Transverse colon (tissue), 4 donors: ENCODE results near the gene ADCY2. TPM values are rescaled to one million over a fixed set of nuclear protein-coding genes. Genes with fewer than 3 reads are reported as not detected.

Experiments
- DNase-seq: peaks from one replicate; pipeline ENCODE4 v3.0.0-alpha.2; 2019
- H3K27ac ChIP-seq, 4 donors: fragments of 200-600 bp; sonication (generic); 2 replicates each; pipeline ENCODE4 v1.5.1; 2016 to 2018; ENCODE audit warnings: inconsistent platforms in 4 of 4
- H3K27me3 ChIP-seq: fragments of 200-600 bp; sonication (generic); 2 replicates; pipeline ENCODE4 v1.5.1; 2017; ENCODE audit warnings: inconsistent platforms
- H3K36me3 ChIP-seq, 4 donors: fragments of 200-600 bp; sonication (generic); 2 replicates each; pipeline ENCODE4 v1.5.1; 2017 to 2019; ENCODE audit warnings: inconsistent platforms in 4 of 4
- H3K4me1 ChIP-seq, 4 donors: fragments of 200-600 bp; sonication (generic); 2 replicates each; pipeline ENCODE4 v1.5.1; 2017 to 2020; ENCODE audit warnings: inconsistent platforms in 4 of 4
- H3K4me3 ChIP-seq, 4 donors: fragments of 200-600 bp; sonication (generic); 1 replicate in 1 of 4; 2 replicates in 3 of 4; pipeline versions ENCODE4 v1.5.1 to v1.6.1; 2017 to 2019; ENCODE audit warnings: inconsistent platforms in 4 of 4
- H3K9me3 ChIP-seq, 2 donors: fragments of 200-600 bp; sonication (generic); 2 replicates each; pipeline ENCODE4 v1.5.1; 2017 to 2019; ENCODE audit warnings: inconsistent platforms in 2 of 2
- EP300 ChIP-seq: sonication (generic); formaldehyde crosslinking; IDR thresholded peaks from one replicate; pipeline ENCODE4 v1.6.1; 2017; ENCODE audit warnings: antibody characterized with exemption, low read depth
- POLR2A ChIP-seq: fragments of 450-650 bp; IDR thresholded peaks from one replicate; pipeline ENCODE4 v1.6.1; 2016; ENCODE audit warnings: antibody characterized with exemption, mild to moderate bottlenecking, moderate library complexity
- POLR2AphosphoS5 ChIP-seq, 3 donors: sonication (generic); formaldehyde crosslinking; IDR thresholded peaks; one replicate each; pipeline ENCODE4 v1.6.1; 2016; ENCODE audit warnings: antibody characterized with exemption in 3 of 3
- WGBS, 2 donors: methylation state at CpG; one replicate each; pipeline ENCODE4 v1.1.5; 2018; ENCODE audit warnings: low coverage in 1 of 2; 5-methylcytosine and 5-hydroxymethylcytosine counted together
- in situ Hi-C, 4 donors: fragments of 200-750 bp; cut with MboI; loops; one replicate each; pipeline versions ENCODE4 v1.15.0 to v1.15.1; 2017; ENCODE audit warnings: low sequenced_read_pairs in 3 of 4, low pct_ligation_motif_present in 1 of 4, low pct_unique_long_range_greater_than_20kb in 1 of 4
- intact Hi-C: fragments of 100-400 bp; cut with DNase I; formaldehyde crosslinking; loops from one replicate; pipeline ENCODE4 v1.15.1; 2023; ENCODE audit warnings: low total_unique reads
- total RNA-seq, 4 donors: library from RNA; depleted of rRNA; stranded (reverse); fragments of >200 nt; gene quantifications; one replicate each; pipeline ENCODE4 v1.1.0, GENCODE V29; 2016
- TF ChIP-seq, protein P1 (sequence below), 5 experiments: fragments of 200-600 bp in 3 of 5; fragments of 450-650 bp in 2 of 5; sonication (generic) in 3 of 5; IDR thresholded peaks; 1 replicate in 2 of 5; 2 replicates in 3 of 5; pipeline ENCODE4 v1.5.1; 2016 to 2017; ENCODE audit warnings: antibody characterized with exemption in 5 of 5, inconsistent platforms in 3 of 5, mild to moderate bottlenecking in 2 of 5, moderate library complexity in 1 of 5

The ADCY2 gene
- total RNA-seq, 4 donors from 2014 or later: 1.4 to 4.5 (median 3.1) TPM

DNA sequence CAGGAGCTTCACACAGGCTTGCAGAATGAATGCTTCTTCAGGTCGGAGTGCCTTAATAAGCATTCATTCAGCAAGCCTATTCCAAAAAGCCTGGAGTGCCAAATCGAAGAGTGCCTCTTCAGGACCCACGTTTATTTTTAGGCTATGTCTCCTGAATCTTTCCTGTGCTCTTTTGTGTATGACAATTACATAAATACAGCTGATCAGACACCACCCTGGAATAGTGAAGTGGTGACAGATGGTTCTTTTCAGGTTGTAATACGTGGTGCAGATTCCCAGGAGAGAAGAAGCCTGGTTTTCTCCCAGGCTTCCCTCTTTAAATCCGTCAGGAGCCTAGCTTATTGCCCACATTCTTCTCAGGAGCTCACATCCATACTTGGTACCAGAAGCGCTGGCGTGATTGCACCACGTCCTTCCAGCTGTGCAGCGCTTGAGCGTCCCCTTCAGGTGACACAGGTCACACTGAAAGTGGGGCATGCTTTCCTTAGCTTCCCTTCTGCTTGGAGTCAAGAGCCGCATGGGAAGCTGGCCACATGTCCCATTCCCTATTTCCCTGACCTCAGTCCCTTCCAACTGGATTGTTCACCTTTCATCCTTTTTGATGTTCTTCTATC is 123.1 kb downstream of the ADCY2 start:
- H3K27ac ChIP-seq: no peak overlapping the region
- 49 to 55% methylated on average over 2 to 11 of the region's 11 CpGs for WGBS, 2 donors
- TF ChIP-seq POLR2AphosphoS5 (IDR thresholded peaks at IDR 0.05): no peak
- TF ChIP-seq, protein P1, sequence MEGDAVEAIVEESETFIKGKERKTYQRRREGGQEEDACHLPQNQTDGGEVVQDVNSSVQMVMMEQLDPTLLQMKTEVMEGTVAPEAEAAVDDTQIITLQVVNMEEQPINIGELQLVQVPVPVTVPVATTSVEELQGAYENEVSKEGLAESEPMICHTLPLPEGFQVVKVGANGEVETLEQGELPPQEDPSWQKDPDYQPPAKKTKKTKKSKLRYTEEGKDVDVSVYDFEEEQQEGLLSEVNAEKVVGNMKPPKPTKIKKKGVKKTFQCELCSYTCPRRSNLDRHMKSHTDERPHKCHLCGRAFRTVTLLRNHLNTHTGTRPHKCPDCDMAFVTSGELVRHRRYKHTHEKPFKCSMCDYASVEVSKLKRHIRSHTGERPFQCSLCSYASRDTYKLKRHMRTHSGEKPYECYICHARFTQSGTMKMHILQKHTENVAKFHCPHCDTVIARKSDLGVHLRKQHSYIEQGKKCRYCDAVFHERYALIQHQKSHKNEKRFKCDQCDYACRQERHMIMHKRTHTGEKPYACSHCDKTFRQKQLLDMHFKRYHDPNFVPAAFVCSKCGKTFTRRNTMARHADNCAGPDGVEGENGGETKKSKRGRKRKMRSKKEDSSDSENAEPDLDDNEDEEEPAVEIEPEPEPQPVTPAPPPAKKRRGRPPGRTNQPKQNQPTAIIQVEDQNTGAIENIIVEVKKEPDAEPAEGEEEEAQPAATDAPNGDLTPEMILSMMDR (IDR thresholded peaks at IDR 0.05): no peak
- no peak for TF ChIP-seq EP300
- TF ChIP-seq POLR2A: no peak
- no peaks in the 10 kb centered on the region for H3K9me3 ChIP-seq
- H3K4me1 ChIP-seq: no peaks in the 10 kb centered on the region
- in situ Hi-C loops (no loop called here), intact Hi-C loops (no loop called here)
- H3K4me3 ChIP-seq: no peak overlapping the region
- no peaks in the 10 kb centered on the region for H3K27me3 ChIP-seq
- DNase-seq: no peak
- no peaks in the 10 kb centered on the region for H3K36me3 ChIP-seq

DNA sequence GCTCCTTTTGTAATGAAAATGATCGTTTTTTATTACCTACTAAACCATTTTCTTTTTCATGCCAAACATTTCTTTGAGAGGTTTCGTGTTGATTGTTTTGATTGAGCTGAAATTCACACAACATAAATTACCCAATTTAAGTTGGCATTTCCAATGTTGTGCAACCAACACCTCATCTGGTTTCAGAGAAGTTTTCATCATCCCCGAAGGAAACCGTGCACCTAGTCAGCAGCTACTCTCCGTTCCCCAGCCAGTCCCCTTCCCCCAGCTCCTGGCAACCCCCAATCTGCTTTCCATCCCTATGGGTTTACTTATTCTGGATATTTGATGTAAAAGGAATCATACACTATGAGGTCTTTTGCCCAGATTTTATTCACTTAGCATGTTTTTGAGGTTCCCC is 123.6 kb downstream of the ADCY2 start:
- Histone ChIP-seq H3K36me3 (no peaks in the 10 kb centered on the region), H3K27ac (no peak overlapping the region), H3K4me3 (no peak overlapping the region), H3K4me1 (no peaks in the 10 kb centered on the region), H3K27me3 (no peaks in the 10 kb centered on the region), H3K9me3 (no peaks in the 10 kb centered on the region)
- DNase-seq: no peak
- in situ Hi-C loops: no loop called here
- WGBS, 2 donors: 62 to 64% methylated on average over 5 of the region's 5 CpGs
- intact Hi-C loops: no loop called here
- TF ChIP-seq POLR2AphosphoS5 (IDR thresholded peaks at IDR 0.05) (no peak), EP300 (no peak), POLR2A (no peak)
- TF ChIP-seq, protein P1 (IDR thresholded peaks at IDR 0.05): no peak

DNA sequence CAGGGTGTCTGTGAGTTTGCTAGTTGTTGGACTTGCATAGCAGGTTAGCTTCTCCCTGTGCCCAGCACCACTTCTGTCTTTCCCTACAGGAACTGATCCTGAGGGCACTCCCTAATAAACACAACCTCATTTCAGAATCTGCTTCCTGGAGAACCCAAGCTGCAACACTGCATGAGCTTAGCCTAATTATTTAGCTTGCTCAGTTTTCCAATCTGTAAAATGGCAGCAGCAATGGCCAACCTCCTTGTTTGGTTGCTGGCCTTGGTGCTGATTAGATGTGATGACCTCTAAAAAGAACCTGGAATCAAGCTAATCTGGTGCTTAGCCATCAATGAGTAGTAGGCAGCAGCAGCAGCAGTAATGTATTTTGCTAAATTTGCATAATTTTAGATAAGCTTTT is 133.9 kb downstream of the ADCY2 start:
- intact Hi-C loops: no loop called here
- H3K27me3 ChIP-seq: no peaks in the 10 kb centered on the region
- H3K9me3 ChIP-seq: no peaks in the 10 kb centered on the region
- no peak for DNase-seq
- in situ Hi-C loops: no loop called here
- H3K4me3 ChIP-seq: no peak overlapping the region
- no peaks in the 10 kb centered on the region for H3K36me3 ChIP-seq
- H3K4me1 ChIP-seq: no peaks in the 10 kb centered on the region
- H3K27ac ChIP-seq: no peak overlapping the region
- no peak for TF ChIP-seq POLR2AphosphoS5 (IDR thresholded peaks at IDR 0.05)
- TF ChIP-seq POLR2A: no peak
- no peak for TF ChIP-seq EP300
- TF ChIP-seq, protein P1 (IDR thresholded peaks at IDR 0.05): no peak

DNA sequence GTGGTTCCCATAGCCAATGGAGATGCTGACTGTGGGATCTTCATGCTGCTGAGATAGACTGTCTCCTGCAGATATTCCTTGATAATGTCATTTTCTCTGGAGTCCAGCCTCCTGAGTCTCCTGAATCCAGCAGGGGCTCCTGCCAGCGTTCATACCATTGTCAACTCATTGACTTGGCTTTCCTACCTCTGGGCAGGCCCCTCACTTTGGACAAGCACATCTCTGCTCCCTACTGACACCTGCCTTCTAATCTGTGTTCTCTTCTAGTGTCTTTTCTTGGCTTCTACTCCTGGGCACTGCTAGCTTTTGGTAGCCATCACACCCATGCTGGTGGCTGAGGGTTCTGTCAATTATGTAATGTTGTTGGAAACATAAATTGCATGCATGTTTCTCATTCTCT is 138.0 kb downstream of the ADCY2 start:
- 40 to 69% methylated on average over 1 of the region's 1 CpG for WGBS, 2 donors
- in situ Hi-C loops: no loop called here
- Histone ChIP-seq H3K27me3 (no peaks in the 10 kb centered on the region), H3K9me3 (no peaks in the 10 kb centered on the region), H3K36me3 (no peaks in the 10 kb centered on the region), H3K4me3 (no peak overlapping the region), H3K4me1 (no peaks in the 10 kb centered on the region), H3K27ac (no peak overlapping the region)
- TF ChIP-seq POLR2AphosphoS5 (IDR thresholded peaks at IDR 0.05) (no peak), EP300 (no peak), POLR2A (no peak)
- TF ChIP-seq, protein P1 (IDR thresholded peaks at IDR 0.05): no peak
- DNase-seq: no peak
- intact Hi-C loops: no loop called here
